ENCODE results near the gene DCP1B.
A peak's percentile ranks its signal among the peaks of the same experiment; 100 is the strongest.

DCP1B gene

GRCh38 chr12:2013086-2013485, 8.8 kb upstream of the DCP1B start:
- TF ChIP-seq CTCF (IDR thresholded peaks at IDR 0.05; ENCODE audit: borderline replicate concordance, control extremely low read depth, extremely low read depth, insufficient read depth, missing control alignments), result no peak
- in situ Hi-C loops (cut with MboI; ENCODE audit: low sequenced_read_pairs, unreplicated experiment), result no loop called here
- no peak for DNase-seq (ENCODE audit: low spot score)

GRCh38 chr12:2011643-2012607, 7.7 kb upstream of the DCP1B start:
- DNase-seq (ENCODE audit: low spot score), result no peak
- no peak for TF ChIP-seq CTCF (IDR thresholded peaks at IDR 0.05; ENCODE audit: borderline replicate concordance, control extremely low read depth, extremely low read depth, insufficient read depth, missing control alignments)
- in situ Hi-C loops (cut with MboI; ENCODE audit: low sequenced_read_pairs, unreplicated experiment), result no loop called here

GRCh38 chr12:2009623-2010022, 5.4 kb upstream of the DCP1B start:
- in situ Hi-C loops (cut with MboI; ENCODE audit: low sequenced_read_pairs, unreplicated experiment), result no loop called here
- no peak for DNase-seq (ENCODE audit: low spot score)
- TF ChIP-seq CTCF (IDR thresholded peaks at IDR 0.05; ENCODE audit: borderline replicate concordance, control extremely low read depth, extremely low read depth, insufficient read depth, missing control alignments), result no peak

- in situ Hi-C loops (cut with MboI; ENCODE audit: low sequenced_read_pairs, unreplicated experiment), result no loop called here
- TF ChIP-seq CTCF (IDR thresholded peaks at IDR 0.05; ENCODE audit: borderline replicate concordance, control extremely low read depth, extremely low read depth, insufficient read depth, missing control alignments), result no peak
- no peak for DNase-seq (ENCODE audit: low spot score)
Observed at GRCh38 chr12:2008677-2009076, 4.4 kb upstream of the DCP1B start.

GRCh38 chr12:2003676-2004112, 563 bp downstream of the DCP1B start:
- in situ Hi-C loops (cut with MboI; ENCODE audit: low sequenced_read_pairs, unreplicated experiment), result no loop called here
- TF ChIP-seq CTCF (IDR thresholded peaks at IDR 0.05; ENCODE audit: borderline replicate concordance, control extremely low read depth, extremely low read depth, insufficient read depth, missing control alignments), result no peak
- no peak for DNase-seq (ENCODE audit: low spot score)

- in situ Hi-C loops (cut with MboI; ENCODE audit: low sequenced_read_pairs, unreplicated experiment), result no loop called here
- peak; percentile 20 for DNase-seq (ENCODE audit: low spot score)
- TF ChIP-seq CTCF (IDR thresholded peaks at IDR 0.05; ENCODE audit: borderline replicate concordance, control extremely low read depth, extremely low read depth, insufficient read depth, missing control alignments), result no peak
Observed at GRCh38 chr12:1995205-1995896, 8.9 kb downstream of the DCP1B start.
